RWPE2 (cell line): ENCODE measurements around the gene CD276.

Experiments used
- ATAC-seq: fragments of 200-7000 bp; cut with Tn5 transposase; 3 replicates; pipeline ENCODE4 v1.9.1; 2021; ENCODE audit warnings: low read depth
- DNase-seq: peaks from one replicate; pipeline ENCODE4 v3.0.0-alpha.2; 2020; ENCODE audit warnings: low spot score
- H3K27ac ChIP-seq: fragments of 450-650 bp; 2 replicates; pipeline ENCODE4 v1.5.1; 2017; ENCODE audit warnings: mild to moderate bottlenecking; ENCODE audit not compliant: poor library complexity, severe bottlenecking
- H3K27me3 ChIP-seq: fragments of 250-450 bp; sonication (Bioruptor Pico); 2 replicates; pipeline ENCODE4 v1.5.1; 2021; ENCODE audit warnings: mild to moderate bottlenecking, moderate library complexity; ENCODE audit not compliant: insufficient read depth, poor library complexity, severe bottlenecking
- H3K36me3 ChIP-seq: fragments of 250-450 bp; sonication (Bioruptor Pico); 2 replicates; pipeline ENCODE4 v1.5.1; 2020; ENCODE audit warnings: low read depth, mild to moderate bottlenecking, moderate library complexity
- H3K4me1 ChIP-seq: fragments of 250-450 bp; sonication (Bioruptor Pico); 2 replicates; pipeline ENCODE4 v1.5.1; 2021; ENCODE audit warnings: mild to moderate bottlenecking, moderate library complexity; ENCODE audit not compliant: insufficient read depth, poor library complexity, severe bottlenecking
- H3K4me3 ChIP-seq: fragments of 250-450 bp; sonication (Bioruptor Pico); 2 replicates; pipeline ENCODE4 v1.5.1; 2021; ENCODE audit warnings: mild to moderate bottlenecking, moderate library complexity; ENCODE audit not compliant: severe bottlenecking
- H3K9me3 ChIP-seq: fragments of 250-450 bp; sonication (Bioruptor Pico); 2 replicates; pipeline ENCODE4 v1.5.1; 2021; ENCODE audit warnings: mild to moderate bottlenecking, moderate library complexity; ENCODE audit not compliant: severe bottlenecking
- CTCF ChIP-seq: fragments of 450-650 bp; IDR thresholded peaks from one replicate; pipeline ENCODE4 v1.5.1; 2017; ENCODE audit warnings: mild to moderate bottlenecking, moderate library complexity; ENCODE audit not compliant: poor library complexity, severe bottlenecking

The CD276 gene

GRCh38 chr15:73750438-73750837 lies 66.3 kb downstream of the CD276 start:
- Histone ChIP-seq H3K27me3 (peaks cover 39% of the 10 kb centered on the region), H3K9me3 (no peaks in the 10 kb centered on the region), H3K36me3 (no peaks in the 10 kb centered on the region), H3K4me1 (no peaks in the 10 kb centered on the region), H3K4me3 (no peak overlapping the region), H3K27ac (no peak overlapping the region)
- ATAC-seq (no peak), DNase-seq (no peak)
- TF ChIP-seq CTCF = no peak

- Histone ChIP-seq H3K4me3 (no peak overlapping the region), H3K4me1 (no peaks in the 10 kb centered on the region), H3K27ac (no peak overlapping the region), H3K27me3 (peaks cover 41% of the 10 kb centered on the region), H3K9me3 (no peaks in the 10 kb centered on the region), H3K36me3 (no peaks in the 10 kb centered on the region)
- no peak for DNase-seq
- no peak for TF ChIP-seq CTCF
- no peak for ATAC-seq
Measured at GRCh38 chr15:73750951-73751350, 66.8 kb downstream of the CD276 start.

GRCh38 chr15:73751511-73751898 lies 67.3 kb downstream of the CD276 start:
- no peak for TF ChIP-seq CTCF
- Histone ChIP-seq H3K4me3 (no peak overlapping the region), H3K27ac (no peak overlapping the region), H3K27me3 (peaks cover 41% of the 10 kb centered on the region), H3K4me1 (no peaks in the 10 kb centered on the region), H3K9me3 (no peaks in the 10 kb centered on the region), H3K36me3 (no peaks in the 10 kb centered on the region)
- no peak for ATAC-seq
- DNase-seq = no peak

GRCh38 chr15:73751899-73752805 lies 68.0 kb downstream of the CD276 start:
- DNase-seq = no peak
- Histone ChIP-seq H3K27me3 (peaks cover 47% of the 10 kb centered on the region), H3K4me1 (no peaks in the 10 kb centered on the region), H3K36me3 (no peaks in the 10 kb centered on the region), H3K27ac (no peak overlapping the region), H3K4me3 (peak overlapping the region; percentile 27), H3K9me3 (no peaks in the 10 kb centered on the region)
- ATAC-seq = peak; percentile 40
- TF ChIP-seq CTCF = no peak

GRCh38 chr15:73752806-73753193 lies 68.6 kb downstream of the CD276 start:
- no peaks in the 10 kb centered on the region for H3K36me3 ChIP-seq
- peak overlapping the region; percentile 27 for H3K4me3 ChIP-seq
- DNase-seq (no peak), ATAC-seq (peak; percentile 38)
- no peaks in the 10 kb centered on the region for H3K9me3 ChIP-seq
- TF ChIP-seq CTCF = no peak
- H3K4me1 ChIP-seq = no peaks in the 10 kb centered on the region
- H3K27ac ChIP-seq = no peak overlapping the region
- H3K27me3 ChIP-seq = peaks cover 47% of the 10 kb centered on the region
